Measurements from ENCODE around the gene LILRA6.
"Not testable (repeated sequence)": the region's sequence is repeated elsewhere in the genome, so short reads cannot be mapped to it uniquely, and the experiment has no call there.

The LILRA6 gene

DNA sequence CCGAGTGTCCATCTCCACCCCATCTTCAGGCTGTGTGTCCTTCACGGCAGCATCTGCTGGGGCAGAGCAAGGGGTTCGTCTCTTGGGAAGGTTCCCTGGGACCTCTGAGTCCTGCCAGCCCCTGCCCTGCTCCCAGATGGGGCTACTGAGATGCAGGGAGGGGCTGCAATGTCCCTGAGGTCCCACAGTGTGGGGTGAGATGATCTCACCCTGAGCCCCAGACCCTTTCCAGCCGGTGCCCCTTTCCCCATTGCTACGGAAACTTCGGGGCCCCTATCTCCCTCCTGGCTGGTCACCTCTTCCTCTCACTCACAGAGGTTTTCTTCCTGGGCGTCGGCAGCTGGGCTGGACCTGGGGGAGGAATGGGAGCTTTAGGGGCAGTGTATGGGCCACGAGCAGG is 33.4 kb upstream of the LILRA6 start:
- H3K27ac Mint-ChIP-seq, result no peak overlapping the region
- H3K4me1 Mint-ChIP-seq (ENCODE audit: low read depth), result no peaks in the 10 kb centered on the region
- peaks cover 12% of the 10 kb centered on the region for H3K27me3 Mint-ChIP-seq (ENCODE audit: low read depth)
- no peaks in the 10 kb centered on the region for H3K9me3 Mint-ChIP-seq
- H3K36me3 Mint-ChIP-seq (ENCODE audit: low read depth), result no peaks in the 10 kb centered on the region
- H3K4me3 Mint-ChIP-seq, result no peak overlapping the region

GRCh38 chr19:54274516-54274915 is 31.9 kb upstream of the LILRA6 start:
- H3K4me3 Mint-ChIP-seq; H3K36me3 Mint-ChIP-seq (ENCODE audit: low read depth); H3K27ac Mint-ChIP-seq; H3K4me1 Mint-ChIP-seq (ENCODE audit: low read depth); H3K9me3 Mint-ChIP-seq; H3K27me3 Mint-ChIP-seq (ENCODE audit: low read depth): not testable (repeated sequence)

- no peaks in the 10 kb centered on the region for H3K4me1 Mint-ChIP-seq (ENCODE audit: low read depth)
- no peaks in the 10 kb centered on the region for H3K9me3 Mint-ChIP-seq
- H3K4me3 Mint-ChIP-seq, result no peak overlapping the region
- H3K36me3 Mint-ChIP-seq (ENCODE audit: low read depth), result no peaks in the 10 kb centered on the region
- peaks cover 8% of the 10 kb centered on the region for H3K27me3 Mint-ChIP-seq (ENCODE audit: low read depth)
- no peak overlapping the region for H3K27ac Mint-ChIP-seq
These were observed 31.2 kb upstream of the LILRA6 start for GRCh38 chr19:54273821-54274220.

DNA sequence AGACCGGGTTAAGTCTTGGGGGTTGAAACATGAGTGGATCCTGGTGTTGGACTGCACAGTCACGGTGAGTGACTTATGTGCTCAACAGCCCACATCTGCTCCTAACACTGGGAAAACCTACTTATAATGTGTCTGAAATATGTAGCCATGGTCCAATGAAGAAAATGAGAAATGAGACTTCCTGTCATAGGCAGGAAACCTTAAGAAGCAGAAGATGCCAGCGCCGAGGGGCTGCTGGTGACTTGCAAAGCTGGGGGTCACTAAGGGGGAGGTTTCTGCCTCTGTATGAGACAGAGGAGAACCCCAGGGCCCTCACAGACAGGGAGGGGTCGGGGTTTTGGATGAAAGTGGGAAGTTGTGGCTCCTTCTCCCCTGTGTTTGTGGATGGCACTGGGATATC is 29.6 kb upstream of the LILRA6 start:
- H3K27ac Mint-ChIP-seq; H3K4me3 Mint-ChIP-seq; H3K4me1 Mint-ChIP-seq (ENCODE audit: low read depth); H3K36me3 Mint-ChIP-seq (ENCODE audit: low read depth); H3K9me3 Mint-ChIP-seq: not testable (repeated sequence)
- peaks cover 17% of the 10 kb centered on the region for H3K27me3 Mint-ChIP-seq (ENCODE audit: low read depth)

- H3K9me3 Mint-ChIP-seq; H3K4me1 Mint-ChIP-seq (ENCODE audit: low read depth); H3K36me3 Mint-ChIP-seq (ENCODE audit: low read depth); H3K27ac Mint-ChIP-seq; H3K4me3 Mint-ChIP-seq: not testable (repeated sequence)
- H3K27me3 Mint-ChIP-seq (ENCODE audit: low read depth), result peaks cover 17% of the 10 kb centered on the region
These were observed 29.0 kb upstream of the LILRA6 start for GRCh38 chr19:54271587-54271986.

- H3K27ac Mint-ChIP-seq, result no peak overlapping the region
- H3K27me3 Mint-ChIP-seq (ENCODE audit: low read depth), result peaks cover 17% of the 10 kb centered on the region
- H3K4me3 Mint-ChIP-seq, result no peak overlapping the region
- no peaks in the 10 kb centered on the region for H3K9me3 Mint-ChIP-seq
- no peaks in the 10 kb centered on the region for H3K4me1 Mint-ChIP-seq (ENCODE audit: low read depth)
- H3K36me3 Mint-ChIP-seq (ENCODE audit: low read depth), result no peaks in the 10 kb centered on the region
These were observed 28.5 kb upstream of the LILRA6 start for GRCh38 chr19:54271106-54271505.

DNA sequence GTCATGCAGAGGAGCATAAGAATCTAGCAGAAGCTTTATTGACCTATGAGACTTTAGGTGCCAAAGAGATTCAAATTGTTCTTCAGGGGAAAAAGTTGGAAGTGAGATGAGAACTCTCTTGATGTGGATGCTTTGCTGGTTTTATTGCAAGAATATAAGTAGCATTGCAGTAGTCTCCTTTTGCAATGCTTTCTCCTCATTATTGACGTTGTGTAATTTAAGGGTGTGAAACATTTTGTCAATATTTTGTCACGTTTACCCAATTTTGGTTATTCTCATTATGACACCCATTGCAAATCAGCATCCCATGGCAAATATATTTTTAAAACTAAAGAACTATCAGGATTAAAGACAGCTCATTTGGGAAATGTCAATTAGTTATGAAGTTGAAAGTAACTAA is 26.3 kb upstream of the LILRA6 start:
- Mint-ChIP-seq H3K36me3 (ENCODE audit: low read depth) (no peaks in the 10 kb centered on the region), H3K27ac (no peak overlapping the region), H3K4me3 (no peak overlapping the region), H3K9me3 (no peaks in the 10 kb centered on the region), H3K27me3 (ENCODE audit: low read depth) (peaks cover 20% of the 10 kb centered on the region), H3K4me1 (ENCODE audit: low read depth) (peaks cover 2% of the 10 kb centered on the region)

GRCh38 chr19:54266133-54266532 is 23.5 kb upstream of the LILRA6 start:
- H3K9me3 Mint-ChIP-seq, result no peaks in the 10 kb centered on the region
- no peak overlapping the region for H3K27ac Mint-ChIP-seq
- peaks cover 2% of the 10 kb centered on the region for H3K4me1 Mint-ChIP-seq (ENCODE audit: low read depth)
- H3K4me3 Mint-ChIP-seq, result no peak overlapping the region
- H3K36me3 Mint-ChIP-seq (ENCODE audit: low read depth), result no peaks in the 10 kb centered on the region
- H3K27me3 Mint-ChIP-seq (ENCODE audit: low read depth), result peaks cover 16% of the 10 kb centered on the region

DNA sequence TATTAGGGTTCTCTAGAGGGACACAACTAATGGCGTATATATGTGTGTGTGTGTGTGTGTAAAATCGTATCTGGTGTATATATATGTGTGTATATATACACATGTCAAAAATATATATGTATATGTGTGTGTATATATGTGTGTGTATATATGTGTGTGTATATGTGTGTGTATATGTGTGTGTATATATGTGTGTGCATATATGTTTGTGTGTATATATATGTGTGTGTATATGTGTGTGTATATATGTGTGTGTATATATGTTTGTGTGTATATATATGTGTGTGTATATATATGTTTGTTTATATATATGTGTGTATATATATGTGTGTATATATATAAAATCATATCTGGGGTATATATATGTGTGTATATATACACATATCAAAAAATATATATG is 19.9 kb upstream of the LILRA6 start:
- H3K4me1 Mint-ChIP-seq (ENCODE audit: low read depth), result peaks cover 2% of the 10 kb centered on the region
- H3K9me3 Mint-ChIP-seq, result no peaks in the 10 kb centered on the region
- H3K27ac Mint-ChIP-seq, result no peak overlapping the region
- no peak overlapping the region for H3K4me3 Mint-ChIP-seq
- no peaks in the 10 kb centered on the region for H3K36me3 Mint-ChIP-seq (ENCODE audit: low read depth)
- H3K27me3 Mint-ChIP-seq (ENCODE audit: low read depth), result peaks cover 7% of the 10 kb centered on the region

GRCh38 chr19:54262066-54262465 is 19.5 kb upstream of the LILRA6 start:
- Mint-ChIP-seq H3K4me1 (ENCODE audit: low read depth) (peaks cover 2% of the 10 kb centered on the region), H3K9me3 (no peaks in the 10 kb centered on the region), H3K4me3 (no peak overlapping the region), H3K27ac (no peak overlapping the region), H3K36me3 (ENCODE audit: low read depth) (no peaks in the 10 kb centered on the region), H3K27me3 (ENCODE audit: low read depth) (peaks cover 7% of the 10 kb centered on the region)

DNA sequence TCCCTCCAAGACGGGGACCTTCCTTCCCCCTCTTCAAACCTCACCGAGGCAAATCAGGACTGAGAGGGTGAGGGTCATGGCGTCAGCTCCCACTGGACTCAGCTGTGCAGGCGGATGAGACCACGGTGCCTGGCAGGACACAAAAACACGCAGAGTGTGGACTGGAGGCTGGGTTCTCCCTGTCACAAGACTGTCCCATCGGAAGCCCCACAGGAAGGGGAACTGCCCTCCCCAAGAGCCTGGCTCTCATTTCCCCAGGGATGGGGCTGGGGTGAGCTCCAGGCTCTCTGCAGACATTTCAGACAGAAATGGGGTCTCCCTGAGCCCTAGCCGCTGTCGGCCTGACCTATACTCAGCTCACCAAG is 14.5 kb upstream of the LILRA6 start, which contains the start of gene LILRB5:
TSS of gene LILRB5 (minus strand) at position 158 of the 365 bp plus-strand sequence. CDS start at position 78, 80 bp downstream.
- Mint-ChIP-seq H3K4me1 (ENCODE audit: low read depth) (no peaks in the 10 kb centered on the region), H3K27ac (no peak within 1 kb of the TSS)

DNA sequence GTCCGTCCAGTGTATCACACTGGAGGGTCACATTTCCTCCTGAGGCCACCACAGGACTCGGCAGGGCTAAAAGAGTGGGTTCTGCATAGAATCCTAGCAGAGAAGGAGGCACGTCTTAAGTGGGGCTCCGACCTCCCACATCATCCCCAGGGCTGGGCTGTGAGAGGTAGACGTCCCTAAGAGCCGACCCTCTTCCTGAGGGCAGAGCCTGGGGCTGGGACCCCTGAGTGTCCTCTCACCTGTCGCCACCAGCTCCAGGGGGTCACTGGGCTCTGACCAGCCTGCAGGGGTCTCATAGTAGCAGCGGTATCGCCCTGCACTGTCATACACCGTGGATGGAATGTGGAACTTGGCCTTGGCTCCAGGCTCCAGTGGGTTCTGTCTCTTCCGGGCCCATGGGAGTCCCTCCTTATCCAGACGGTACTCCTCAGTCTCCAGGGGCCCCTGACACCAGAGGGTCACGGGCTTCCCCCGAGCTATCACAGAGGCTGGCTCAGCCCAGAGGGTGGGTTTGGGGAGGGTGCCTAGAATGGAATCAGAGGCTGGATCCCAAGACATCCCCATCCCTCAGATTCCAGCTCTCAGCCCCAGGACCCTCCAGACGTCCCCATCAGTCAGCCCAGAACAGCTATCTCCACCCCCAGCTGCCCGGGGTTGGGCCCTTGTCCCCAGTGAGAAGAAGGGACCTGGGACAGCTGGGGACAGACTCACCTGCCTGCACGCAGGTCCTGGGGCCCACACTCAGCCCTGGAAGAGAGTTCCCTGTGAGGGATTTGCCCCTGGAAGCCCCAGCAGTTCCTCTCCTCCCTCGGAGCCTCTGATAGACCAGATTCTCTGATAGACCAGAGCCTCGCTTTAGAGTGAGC is 13.9 kb upstream of the LILRA6 start:
- Mint-ChIP-seq H3K36me3 (ENCODE audit: low read depth) (no peaks in the 10 kb centered on the region), H3K27ac (no peak overlapping the region), H3K9me3 (no peaks in the 10 kb centered on the region), H3K4me3 (no peak overlapping the region), H3K27me3 (ENCODE audit: low read depth) (no peaks in the 10 kb centered on the region), H3K4me1 (ENCODE audit: low read depth) (no peaks in the 10 kb centered on the region)

More for the DNA sequence above, 14.5 kb upstream of the LILRA6 start, which contains the start of gene LILRB5:
- Mint-ChIP-seq H3K9me3 (no peaks in the 10 kb centered on the region), H3K27me3 (ENCODE audit: low read depth) (no peaks in the 10 kb centered on the region), H3K4me3 (no peak within 1 kb of the TSS), H3K36me3 (ENCODE audit: low read depth) (no peaks in the 10 kb centered on the region)

DNA sequence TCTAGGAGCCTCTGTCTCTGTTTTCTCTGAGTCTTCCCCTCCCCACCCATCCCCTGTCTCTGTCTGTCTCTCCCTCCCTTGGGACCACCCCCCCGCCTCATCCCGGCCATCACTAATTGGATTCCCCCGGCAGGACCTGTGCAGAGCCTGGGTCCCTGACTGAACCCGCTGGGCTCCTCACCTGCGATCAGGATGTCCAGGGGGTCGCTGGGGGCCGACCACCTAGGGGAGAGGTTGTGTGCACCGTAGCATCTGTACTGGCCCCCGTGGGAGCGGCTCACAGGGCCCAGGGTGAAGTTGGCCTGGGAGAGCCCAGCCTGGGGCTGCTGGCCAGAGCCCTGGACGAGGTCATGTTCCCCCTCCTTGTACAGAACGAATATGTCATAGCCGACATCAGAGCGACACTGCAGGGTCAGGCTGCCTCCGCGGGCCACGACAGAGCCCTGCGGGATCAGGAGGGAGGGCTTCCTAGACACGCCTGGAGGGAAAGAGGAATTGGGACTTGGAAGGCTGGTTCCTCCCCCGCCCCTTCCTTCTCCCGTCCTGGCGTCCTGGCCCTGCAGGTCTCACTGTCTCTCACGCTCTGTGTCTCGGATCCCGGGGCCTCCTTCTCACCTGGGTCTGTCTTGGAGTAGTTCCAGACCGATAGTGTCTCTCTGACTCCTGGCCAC is 12.7 kb upstream of the LILRA6 start:
- H3K36me3 Mint-ChIP-seq (ENCODE audit: low read depth), result no peaks in the 10 kb centered on the region
- H3K9me3 Mint-ChIP-seq, result no peaks in the 10 kb centered on the region
- peaks cover 2% of the 10 kb centered on the region for H3K27me3 Mint-ChIP-seq (ENCODE audit: low read depth)
- H3K4me3 Mint-ChIP-seq, result no peak overlapping the region
- H3K4me1 Mint-ChIP-seq (ENCODE audit: low read depth), result no peaks in the 10 kb centered on the region
- no peak overlapping the region for H3K27ac Mint-ChIP-seq

GRCh38 chr19:54254195-54254906 is 11.8 kb upstream of the LILRA6 start:
- H3K4me1 Mint-ChIP-seq (ENCODE audit: low read depth), result no peaks in the 10 kb centered on the region
- H3K9me3 Mint-ChIP-seq, result no peaks in the 10 kb centered on the region
- H3K27me3 Mint-ChIP-seq (ENCODE audit: low read depth), result peaks cover 5% of the 10 kb centered on the region
- no peaks in the 10 kb centered on the region for H3K36me3 Mint-ChIP-seq (ENCODE audit: low read depth)
- no peak overlapping the region for H3K4me3 Mint-ChIP-seq
- no peak overlapping the region for H3K27ac Mint-ChIP-seq

Data from T-helper 1 cell treated with Interleukin-12 subunit alpha and Interleukin-12 subunit beta and Interleukin-4 antibody, amounts not matched to agents 30 μg/mL and 1 μg/mL, for 36 hours (primary cell).